ENCODE data around the gene CCSER1.
"Not testable (repeated sequence)": the region's sequence is repeated elsewhere in the genome, so short reads cannot be mapped to it uniquely, and the experiment has no call there.

The CCSER1 gene

DNA sequence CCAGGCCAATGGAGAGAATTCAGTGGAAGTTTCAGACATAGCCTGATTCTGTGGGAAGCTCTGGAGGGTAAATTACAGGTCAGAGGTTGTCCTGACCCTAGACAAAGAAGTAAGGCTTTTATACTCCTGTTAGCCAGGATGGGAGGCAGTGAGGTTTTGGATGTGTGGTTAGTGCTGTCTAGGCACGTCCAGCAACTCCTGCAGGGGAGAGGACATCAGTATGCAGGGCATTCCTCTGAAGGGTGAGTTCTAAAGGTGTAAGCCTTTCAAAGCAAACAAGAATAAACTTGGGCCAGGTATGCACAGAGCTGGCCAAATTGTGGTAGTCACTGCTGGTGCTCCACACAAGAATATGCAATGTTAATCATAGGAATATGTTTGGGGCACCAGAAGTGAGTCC is 562.5 kb downstream of the CCSER1 start:
- no peak for DNase-seq (ENCODE audit: low read depth in 3 of 3)

DNA sequence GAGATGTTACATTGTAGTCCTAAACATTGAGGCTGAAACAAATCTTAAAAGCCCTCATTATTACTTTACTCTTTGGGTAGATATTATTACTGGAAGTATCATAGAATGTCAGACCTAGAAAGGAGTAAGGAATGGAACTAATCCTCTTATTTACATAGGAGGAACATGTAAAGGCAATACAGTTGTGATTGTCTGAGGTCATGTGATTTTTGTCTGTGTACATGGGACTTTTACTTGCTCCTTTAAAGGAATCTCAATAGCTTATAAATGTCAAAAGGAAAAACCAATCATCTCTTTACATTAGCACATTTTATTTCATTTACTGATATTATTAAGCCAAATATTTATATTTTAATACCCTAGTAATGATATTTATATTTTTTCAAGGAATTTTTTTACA is 568.2 kb downstream of the CCSER1 start:
- DNase-seq (ENCODE audit: low read depth in 3 of 3) = no peak

DNA sequence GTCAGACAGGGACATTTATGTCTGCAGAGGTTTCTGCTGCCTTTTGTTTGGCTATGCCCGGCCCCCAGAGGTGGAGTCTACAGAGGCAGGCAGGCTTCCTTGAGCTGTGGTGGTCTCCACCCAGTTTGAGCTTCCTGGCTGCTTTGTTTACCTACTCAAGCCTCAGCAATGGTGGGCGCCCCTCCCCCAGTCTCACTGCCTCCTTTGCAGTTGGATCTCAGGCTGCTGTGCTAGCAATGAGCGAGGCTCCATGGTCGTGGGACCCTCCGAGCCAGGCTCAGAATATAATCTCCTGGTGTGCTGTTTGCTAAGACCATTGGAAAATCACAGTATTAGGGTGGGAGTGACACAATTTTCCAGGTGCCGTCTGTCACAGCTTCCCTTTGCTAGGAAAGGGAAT is 578.3 kb downstream of the CCSER1 start:
- not testable (repeated sequence) for DNase-seq (ENCODE audit: low read depth in 3 of 3)

DNA sequence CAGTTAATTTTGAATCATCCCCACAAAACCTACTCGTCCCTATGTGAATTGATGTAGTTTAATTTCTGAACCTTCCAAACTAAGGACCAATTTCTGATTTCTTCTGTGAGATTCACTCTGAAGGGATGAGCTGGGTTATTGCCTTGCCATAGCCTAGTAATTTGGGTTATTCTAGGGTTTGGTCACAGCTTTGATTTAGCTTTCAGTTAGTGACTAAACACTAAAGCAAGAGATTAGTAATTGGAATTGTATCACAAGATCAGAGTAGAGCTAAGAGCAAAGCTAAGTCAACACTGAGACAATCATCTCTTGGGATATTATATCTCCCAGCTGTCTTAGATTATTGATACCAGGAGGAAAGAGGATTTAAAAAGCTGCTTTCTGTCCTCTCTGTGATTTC is 588.0 kb downstream of the CCSER1 start:
- DNase-seq (ENCODE audit: low read depth in 3 of 3) = no peak

DNA sequence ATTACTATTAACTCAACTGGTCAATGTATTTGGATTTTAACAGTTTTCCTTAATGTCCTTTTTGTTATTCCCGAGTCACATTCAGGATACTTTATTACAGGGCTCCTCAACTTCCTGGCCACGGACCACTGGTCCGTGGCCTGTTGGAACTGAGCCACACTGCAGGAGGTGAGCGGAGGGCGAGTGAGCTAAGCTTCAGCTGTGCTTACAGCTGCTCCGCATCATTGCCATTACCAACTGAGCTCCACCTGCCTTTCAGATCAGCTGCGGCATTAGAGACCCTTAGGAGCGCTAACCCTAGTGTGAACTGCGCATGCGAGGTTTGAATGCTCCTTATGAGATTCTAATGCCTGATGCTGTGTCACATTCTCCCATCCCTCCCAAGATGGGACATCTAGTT is 591.7 kb downstream of the CCSER1 start:
- DNase-seq (ENCODE audit: low read depth in 3 of 3) = no peak

DNA sequence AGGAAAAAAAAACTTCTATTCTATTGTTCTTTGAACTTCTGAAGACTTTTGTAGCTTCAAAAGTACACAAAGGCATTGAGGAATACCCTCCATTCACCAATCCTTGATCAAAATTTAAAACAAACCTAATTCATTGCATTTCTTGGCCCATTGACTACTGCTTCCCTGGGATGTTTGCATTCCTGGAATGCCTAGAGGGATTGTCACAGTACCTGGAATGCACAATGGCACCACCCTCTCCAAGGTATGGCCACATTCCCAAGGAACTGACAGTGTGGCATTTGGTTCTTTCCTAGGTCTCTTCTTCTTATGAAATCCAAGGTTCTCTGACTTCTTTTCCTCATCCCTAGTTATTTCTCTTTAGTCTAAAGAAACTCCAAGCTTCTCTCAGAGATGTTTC is 600.7 kb downstream of the CCSER1 start:
- DNase-seq (ENCODE audit: low read depth in 3 of 3) = no peak

DNA sequence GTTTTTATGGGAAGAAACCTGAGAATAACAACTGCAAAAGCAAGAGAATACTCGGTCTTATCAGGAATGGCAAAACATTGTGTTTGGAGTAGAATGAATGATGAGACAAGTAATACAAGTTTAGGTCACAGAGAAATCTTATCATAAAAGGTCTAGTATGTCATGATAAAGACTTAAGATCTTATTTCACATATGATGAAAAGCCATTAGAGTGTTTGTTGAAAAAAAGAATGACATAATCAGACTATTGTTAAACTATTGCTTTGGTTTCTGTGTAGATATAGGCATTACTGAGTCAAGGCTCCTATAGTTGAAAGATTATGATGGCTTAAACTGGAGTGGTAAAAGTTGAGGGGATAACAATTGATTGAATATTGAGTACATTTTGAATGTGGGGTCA is 603.6 kb downstream of the CCSER1 start:
- DNase-seq (ENCODE audit: low read depth in 3 of 3) = no peak

DNA sequence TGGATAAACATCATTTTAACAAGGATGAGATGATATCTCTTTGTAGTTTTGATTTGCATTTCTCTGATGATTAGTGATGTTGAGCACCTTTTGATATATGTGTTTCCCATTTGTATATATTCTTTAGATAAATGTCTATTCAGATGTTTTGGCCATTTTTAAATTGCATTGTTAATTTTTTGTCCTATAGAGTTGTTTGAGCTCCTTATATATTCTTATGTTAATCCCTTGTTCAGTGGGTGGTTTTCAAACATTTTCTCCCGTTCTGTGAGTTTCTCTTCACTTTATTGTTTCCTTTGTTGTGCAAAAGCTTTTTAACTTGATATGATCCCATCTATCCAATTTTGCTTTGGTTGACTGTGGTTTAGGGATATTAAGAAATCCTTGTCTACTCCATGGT is 606.0 kb downstream of the CCSER1 start:
- no peak for DNase-seq (ENCODE audit: low read depth in 3 of 3)

DNA sequence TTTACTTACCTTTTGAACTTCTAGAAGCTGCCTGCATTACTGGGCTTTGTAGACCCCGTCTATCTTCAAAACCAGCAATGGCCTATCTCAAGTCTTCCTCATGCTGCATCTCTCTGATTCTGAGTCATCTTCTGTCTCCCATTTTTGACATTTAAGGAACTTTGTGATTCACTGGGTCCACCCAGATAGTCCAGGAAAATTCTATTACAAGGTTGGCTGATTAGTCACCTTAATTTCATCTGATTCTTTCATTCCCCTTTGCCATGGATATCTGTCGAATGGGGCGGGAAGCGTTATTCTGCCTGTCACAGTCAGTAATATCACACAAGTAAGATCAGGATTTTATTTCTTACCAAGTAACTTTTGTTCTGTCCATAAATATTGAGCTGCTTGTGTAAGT is 618.0 kb downstream of the CCSER1 start:
- DNase-seq (ENCODE audit: low read depth in 3 of 3) = no peak

DNA sequence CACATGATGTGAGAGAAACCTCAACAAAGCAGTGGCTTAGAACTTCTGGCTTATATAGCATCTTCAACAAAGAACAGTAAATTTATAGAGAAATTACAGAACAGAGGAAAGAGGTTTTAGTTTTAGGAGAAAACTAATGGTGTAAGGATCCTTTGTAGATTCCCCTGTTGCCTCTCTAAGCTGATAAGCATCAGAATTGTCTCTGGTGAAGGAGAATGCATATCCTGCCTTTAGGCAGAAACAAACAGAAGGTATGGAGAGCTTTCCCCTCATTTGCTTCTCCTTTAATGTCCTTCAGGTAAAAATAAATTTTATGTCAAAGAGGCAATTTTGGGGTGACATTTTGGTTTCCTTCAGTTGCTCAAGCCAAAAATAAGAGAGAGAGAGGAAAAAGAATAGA is 625.9 kb downstream of the CCSER1 start:
- DNase-seq (ENCODE audit: low read depth in 3 of 3) = no peak

DNA sequence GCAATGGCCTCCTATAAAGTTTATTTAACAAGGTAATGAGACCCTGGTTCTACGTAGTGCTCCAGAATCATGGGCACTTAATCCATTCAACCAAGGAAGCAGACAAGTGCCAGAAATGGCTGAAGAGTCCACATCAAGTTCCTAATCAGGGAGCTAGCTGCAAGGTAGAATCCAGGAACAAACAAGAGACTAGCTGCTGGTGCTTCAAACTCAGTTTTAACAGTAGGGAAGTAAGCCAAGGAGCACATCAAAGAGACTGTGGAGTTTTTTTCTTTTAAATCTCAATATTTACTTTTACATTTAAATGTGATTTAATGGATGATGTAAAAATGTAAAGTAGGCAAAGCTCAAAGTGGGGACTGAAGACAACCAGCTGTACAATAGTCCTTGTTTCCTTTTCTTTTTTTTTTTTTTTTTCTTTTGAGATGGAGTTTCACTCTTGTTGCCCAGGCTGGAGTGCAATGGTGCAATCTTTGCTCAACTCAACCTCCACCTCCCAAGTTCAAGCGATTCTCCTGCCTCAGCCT is 630.4 kb downstream of the CCSER1 start:
- DNase-seq (ENCODE audit: low read depth in 3 of 3) = no peak

DNA sequence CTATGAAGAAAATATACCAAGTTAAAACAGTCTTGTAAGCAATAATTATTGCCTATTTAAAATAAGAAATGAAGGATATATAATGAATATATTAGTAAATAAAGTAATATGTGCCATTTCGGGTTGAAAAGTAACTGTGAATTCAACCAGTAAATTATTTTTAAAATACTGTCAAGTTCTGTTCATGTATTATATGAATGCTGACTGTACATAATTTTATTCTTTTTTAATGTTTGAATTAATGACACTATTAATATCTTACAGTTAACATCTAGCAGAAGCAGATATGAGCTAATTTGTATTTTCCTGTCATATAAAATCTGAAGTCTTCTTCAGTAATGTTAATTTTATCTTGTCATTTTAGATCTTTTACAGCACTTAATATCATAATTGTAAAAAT is 632.9 kb downstream of the CCSER1 start:
- DNase-seq (ENCODE audit: low read depth in 3 of 3) = no peak

DNA sequence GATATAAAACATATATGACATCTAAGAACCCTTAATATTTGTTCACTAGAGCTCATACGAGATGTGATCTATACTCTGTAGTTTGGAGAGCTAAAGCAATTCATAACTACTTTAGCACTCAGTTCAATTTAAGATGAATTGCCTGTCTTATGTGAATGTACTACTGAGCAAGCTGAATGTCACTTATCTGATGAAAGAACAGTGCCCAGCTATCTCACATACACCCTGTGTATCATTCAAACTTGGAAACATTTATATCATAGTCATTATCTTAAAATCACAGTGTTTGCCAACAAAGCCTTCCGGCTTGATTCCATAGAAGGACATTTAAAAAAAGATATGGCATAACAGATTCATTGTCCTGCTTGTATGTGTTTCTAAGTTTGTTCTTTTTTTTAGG is 639.6 kb downstream of the CCSER1 start:
- DNase-seq (ENCODE audit: low read depth in 3 of 3) = no peak

DNA sequence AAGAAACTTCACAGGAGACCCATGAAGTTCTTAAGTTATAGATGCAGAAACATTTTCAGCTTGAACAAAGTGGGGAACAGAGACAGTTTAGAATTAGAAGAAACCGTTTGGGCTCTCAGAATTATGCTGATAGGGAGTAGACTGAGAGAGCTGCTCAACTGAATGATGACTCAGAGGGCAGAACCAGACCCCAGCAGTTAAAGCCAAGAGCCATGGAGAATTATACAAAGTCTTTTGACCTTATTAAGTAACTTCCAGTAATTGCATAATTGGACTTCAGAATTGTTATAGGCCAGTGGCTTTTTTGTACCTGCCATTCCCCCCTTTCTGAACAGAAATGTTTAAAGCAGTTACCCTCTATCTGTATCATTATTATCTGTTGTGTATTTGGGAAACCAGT is 642.1 kb downstream of the CCSER1 start:
- DNase-seq (ENCODE audit: low read depth in 3 of 3) = no peak

DNA sequence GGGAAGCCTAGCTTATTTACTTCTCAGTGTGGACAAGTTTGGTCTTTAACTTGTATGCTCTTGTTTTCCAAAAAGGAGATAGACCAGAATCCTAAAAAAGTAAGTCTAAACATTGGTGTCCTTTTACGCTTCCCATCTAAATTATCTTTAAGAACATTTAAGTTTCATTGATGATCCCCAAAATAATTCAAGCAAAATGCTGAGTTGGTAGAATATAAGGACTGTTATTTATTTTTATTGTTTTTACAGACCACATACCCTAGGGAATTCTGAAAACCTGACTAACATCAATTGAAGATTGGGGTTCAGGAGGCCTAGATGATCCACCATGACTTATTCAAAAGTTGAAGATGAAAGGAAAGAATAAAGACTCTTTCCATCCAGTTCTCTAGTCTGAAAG is 653.0 kb downstream of the CCSER1 start:
- DNase-seq (ENCODE audit: low read depth in 3 of 3) = no peak

DNA sequence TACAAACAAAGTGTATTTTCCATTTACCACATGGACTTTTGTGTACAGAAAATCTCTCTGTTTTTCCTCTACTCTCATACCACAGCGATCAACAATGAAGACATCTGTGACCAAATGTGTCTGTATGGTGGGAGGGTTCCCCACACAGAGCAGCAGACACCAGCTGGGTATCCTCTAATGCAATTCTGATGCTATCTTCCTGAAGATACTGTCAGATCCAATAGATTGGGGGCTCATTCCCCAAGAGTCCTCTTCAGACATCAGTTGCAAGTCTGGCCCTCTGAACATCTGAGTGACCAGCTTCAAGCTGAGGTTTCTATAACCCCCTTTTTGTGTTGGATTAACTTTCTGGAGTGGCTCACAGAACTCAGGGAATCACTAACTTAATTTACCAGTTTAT is 659.4 kb downstream of the CCSER1 start:
- no peak for DNase-seq (ENCODE audit: low read depth in 3 of 3)

DNA sequence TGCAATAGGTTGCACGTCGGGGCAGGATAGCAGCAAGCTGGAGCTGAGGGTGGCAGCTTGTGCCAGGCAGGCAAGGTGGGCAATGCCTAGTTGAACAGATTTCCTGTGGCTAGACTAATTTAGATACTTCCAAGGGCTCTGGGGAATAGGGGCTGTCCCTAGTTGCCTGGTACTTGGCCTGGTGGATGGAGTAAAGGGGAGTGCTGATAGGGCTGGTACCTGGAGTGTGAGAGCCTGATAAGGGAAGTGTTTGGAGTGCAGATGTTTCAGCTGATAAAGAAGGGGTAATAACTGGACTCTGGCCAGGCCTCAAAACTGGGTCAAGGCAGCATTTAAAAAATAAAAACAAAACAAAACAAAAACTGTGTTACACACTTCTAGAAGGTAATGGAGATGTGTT is 665.5 kb downstream of the CCSER1 start:
- DNase-seq (ENCODE audit: low read depth in 3 of 3) = no peak

DNA sequence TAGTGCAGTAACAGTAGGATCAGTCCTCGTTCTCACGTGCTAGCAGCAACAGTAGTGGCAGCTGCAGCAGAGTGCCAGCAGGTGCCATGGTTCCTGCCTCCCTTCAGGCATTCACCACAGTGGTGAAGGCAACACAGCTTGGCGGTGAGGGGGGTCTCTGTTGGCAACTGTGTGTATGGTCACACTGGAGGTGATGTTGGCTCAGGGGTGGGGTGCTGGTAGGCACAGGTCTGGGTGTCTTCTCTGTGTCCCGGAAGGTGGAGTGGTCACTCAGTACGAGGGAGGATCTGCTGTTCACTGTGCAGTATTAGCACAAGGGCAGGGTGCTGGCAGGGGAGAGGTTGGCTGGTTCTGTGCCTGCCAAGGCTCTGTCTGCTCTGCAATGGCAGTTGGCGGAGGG is 671.8 kb downstream of the CCSER1 start:
- DNase-seq (ENCODE audit: low read depth in 3 of 3) = no peak

DNA sequence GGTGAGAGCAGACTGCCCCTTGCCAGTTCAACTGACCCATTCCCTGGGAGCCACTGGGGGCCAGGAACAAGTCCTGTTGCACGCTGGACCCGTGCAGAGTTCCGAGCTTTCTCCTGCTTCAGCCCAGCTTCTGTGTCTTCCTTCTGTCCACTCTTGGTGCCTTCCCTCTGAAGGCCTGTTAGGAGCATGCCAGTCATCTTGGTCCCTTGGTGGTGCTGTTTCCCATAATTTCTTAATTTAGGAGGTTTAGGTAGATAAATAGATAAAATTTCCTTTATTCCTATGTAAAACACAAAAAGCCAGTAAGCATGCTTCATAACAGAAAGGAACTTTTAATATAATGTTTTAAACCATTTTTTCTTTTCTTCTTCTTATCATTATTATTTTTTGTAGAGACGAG is 672.7 kb downstream of the CCSER1 start:
- DNase-seq (ENCODE audit: low read depth in 3 of 3) = no peak

DNA sequence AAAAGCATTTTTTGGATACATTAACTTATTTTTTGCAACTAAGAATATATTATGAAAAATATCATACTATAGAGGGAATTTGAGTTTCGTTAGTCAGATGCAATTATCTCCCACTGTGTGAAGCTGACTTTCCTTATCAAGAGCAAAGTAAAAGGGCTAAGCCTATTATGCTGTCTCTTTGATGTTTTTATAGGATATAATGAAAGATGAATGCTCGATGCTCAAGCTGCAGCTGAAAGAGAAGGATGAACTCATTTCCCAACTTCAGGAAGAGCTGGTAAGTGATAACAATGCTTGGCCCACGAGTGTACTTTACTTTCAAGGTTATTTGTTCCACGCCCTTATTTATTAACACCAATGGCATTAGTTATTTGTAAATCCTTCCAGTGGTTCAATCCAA is 688.4 kb downstream of the CCSER1 start:
- DNase-seq (ENCODE audit: low read depth in 3 of 3) = no peak

DNA sequence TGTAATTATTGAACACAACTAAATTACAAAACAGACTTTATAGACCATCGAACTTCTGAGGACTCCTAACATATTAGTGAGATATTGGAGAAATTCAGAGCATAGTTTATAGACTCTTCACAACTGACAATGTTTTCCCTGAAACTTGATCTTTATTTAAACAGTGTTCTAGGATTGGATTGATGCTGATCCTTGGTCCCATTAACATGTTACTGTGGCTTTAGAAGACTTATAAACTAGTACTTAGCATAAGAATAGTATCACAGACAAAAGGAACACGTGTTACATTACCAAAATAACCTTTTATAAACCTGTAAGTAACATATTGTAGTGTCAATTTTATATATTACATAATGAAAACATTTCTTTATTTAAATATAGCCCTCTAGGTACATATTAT is 689.6 kb downstream of the CCSER1 start:
- no peak for DNase-seq (ENCODE audit: low read depth in 3 of 3)

DNA sequence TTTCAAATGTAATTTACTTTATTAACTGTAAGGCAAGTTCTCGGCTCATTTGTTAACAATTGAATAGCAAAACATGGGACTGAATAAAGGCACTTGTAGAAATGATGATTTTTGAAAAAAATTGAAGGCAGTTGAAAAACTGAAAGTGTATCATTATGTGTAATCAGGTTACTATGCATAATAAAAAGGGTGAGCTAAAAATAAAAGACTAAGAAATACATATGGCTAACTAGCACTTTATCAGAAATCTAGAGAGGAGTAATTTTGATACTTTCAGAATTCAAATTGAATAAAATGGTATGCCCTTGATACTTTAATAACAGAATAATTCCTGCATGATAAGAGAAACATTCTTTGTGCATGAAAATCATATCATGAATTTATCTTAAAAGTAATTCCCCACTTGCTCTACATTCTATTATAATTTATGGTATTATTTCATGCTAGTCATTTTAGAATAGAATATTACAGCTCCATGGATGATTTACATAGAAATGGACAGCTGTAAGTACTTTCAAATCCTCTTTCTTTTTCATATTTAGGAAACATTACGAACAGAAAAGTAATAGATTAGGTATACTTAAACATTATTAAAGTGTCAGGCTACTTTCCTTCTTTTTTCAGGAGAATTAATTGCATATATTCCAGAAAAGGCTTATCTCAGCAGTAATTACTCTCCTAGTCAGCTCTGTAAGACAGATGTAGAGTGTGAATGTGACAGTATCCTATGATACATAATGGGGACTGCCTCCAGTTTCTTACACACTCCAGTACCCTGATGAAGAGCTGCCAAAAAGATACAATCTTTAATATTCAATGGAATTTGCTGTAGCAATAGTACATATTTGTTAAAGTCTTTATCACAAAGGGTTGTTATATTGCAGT is 697.3 kb downstream of the CCSER1 start:
- DNase-seq (ENCODE audit: low read depth in 3 of 3) = no peak

DNA sequence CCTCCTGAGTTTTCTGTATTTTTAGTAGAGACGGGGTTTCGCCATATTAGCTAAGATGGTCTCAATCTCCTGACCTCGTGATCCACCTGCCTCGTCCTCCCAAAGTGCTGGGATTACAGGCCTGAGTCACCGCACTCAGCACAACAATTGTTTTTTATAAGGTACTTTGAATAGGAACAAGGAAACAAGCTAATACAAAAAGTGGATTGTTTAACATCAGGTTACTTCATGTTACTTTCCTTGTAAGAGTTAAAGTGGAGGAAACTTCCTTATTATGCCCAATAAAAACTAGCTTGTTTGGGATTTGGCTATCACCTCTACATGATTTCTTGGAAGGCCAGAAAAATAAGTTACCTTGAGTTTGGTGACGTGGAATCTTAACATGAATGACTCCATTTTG is 698.7 kb downstream of the CCSER1 start:
- DNase-seq (ENCODE audit: low read depth in 3 of 3) = no peak

DNA sequence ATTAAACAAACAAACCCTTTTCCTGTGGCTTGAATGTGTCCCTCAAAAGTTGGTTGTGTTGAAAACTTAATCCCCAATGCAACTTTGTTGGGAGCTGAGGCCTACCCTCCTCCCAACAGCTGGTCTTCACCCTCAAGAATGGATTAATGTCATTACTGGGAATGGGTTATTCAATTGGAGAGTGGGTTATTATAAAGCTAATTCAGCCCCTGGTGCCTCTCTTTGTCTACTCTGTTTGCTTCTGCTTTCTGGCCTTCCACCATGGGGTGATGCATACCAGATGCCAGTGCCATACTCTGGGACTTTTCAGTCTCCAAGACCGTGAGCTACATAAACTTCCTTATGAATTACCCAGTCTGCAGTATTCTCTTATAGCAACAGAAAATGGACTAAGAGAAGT is 706.5 kb downstream of the CCSER1 start:
- no peak for DNase-seq (ENCODE audit: low read depth in 3 of 3)

Measured in stimulated activated CD4-positive, alpha-beta T cell treated with anti-CD3 and anti-CD28 coated beads, TNF-alpha, amount 100 ng/mL, for 4 hours (primary cell).